GM18861 (cell line): ENCODE measurements around the gene HSFX4.
A peak's percentile ranks its signal among the peaks of the same experiment; 100 is the strongest.
"Not testable (repeated sequence)": the region's sequence is repeated elsewhere in the genome, so short reads cannot be mapped to it uniquely, and the experiment has no call there.

Source experiments
- ATAC-seq: cut with Tn5 transposase; IDR thresholded peaks from one replicate; pipeline ENCODE4 v1.9.1; 2021; ENCODE audit not compliant: unreplicated experiment

The HSFX4 gene, protein sequence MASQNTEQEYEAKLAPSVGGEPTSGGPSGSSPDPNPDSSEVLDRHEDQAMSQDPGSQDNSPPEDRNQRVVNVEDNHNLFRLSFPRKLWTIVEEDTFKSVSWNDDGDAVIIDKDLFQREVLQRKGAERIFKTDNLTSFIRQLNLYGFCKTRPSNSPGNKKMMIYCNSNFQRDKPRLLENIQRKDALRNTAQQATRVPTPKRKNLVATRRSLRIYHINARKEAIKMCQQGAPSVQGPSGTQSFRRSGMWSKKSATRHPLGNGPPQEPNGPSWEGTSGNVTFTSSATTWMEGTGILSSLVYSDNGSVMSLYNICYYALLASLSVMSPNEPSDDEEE

DNA sequence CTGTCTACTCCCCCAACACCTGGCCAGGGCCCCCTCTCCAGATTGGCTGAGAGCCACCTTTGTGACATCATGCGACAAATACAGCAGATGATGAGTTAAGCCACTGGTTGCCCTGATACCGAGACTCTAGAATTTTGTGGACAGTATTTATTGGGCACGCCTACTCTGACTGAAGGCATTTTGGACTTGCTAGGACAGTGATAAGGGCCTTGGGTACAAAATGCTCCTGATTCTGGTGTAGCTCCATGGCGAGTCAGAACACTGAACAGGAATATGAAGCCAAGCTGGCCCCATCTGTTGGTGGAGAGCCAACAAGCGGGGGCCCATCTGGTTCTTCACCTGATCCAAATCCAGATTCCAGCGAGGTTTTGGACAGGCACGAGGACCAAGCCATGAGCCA lies at the start of gene HSFX4:
TSS of gene HSFX4 (plus strand) at position 174 of the 400 bp plus-strand sequence. CDS start at position 246, 72 bp downstream.
- not testable (repeated sequence) for ATAC-seq

DNA sequence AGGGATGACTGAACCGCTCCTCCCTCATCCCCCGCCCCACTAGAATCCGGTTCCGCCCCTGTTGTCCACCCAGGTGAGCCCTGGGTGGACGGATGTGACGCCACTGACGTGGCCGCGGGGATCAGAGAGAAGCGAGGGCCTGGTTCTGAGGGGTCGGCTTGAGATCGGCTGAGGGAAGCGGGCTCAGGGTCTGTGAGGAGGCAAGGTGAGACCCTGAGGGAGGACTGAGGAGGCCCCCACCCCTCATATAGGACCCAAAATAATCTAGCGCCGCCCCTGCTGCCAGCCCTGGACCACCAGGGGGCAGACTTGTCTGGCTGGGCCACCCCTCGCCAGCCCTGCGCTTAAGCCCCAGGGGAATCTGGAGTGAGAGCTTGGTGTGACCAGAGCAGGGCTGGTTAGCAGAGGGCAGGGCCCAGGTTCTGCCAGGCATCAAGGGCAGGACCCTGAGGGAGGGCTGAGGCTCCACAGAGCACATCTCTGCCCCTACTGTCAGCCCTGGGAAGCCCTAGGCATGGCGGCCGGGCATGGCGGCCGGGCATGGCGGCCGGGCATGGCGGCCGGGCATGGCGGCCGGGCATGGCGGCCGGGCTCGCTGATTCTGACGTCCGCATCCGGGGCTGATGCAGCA lies 48.2 kb upstream of the HSFX4 start, which contains the start of gene MAGEA8:
TSS of gene MAGEA8 (plus strand) at position 103 of the 631 bp plus-strand sequence. CDS start 3,090 bp downstream, outside the sequence.
- no peak for ATAC-seq

DNA sequence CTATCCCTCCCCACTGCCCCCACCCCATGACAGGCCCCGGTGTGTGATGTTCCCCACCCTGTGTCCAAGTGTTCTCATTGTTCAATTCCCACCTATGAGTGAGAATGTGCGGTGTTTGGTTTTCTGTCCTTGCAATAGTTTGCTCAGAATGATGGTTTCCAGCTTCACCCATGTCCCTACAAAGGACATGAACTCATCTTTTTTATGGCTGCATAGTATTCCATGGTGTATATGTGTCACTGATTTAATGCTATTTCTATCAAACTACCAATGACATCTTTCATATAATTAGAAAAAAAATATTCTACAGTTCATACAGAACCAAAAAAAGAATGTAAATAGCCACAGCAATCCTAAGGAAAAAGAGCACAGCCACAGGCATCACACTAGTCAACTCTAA lies 38.5 kb upstream of the HSFX4 start:
- ATAC-seq = not testable (repeated sequence)

DNA sequence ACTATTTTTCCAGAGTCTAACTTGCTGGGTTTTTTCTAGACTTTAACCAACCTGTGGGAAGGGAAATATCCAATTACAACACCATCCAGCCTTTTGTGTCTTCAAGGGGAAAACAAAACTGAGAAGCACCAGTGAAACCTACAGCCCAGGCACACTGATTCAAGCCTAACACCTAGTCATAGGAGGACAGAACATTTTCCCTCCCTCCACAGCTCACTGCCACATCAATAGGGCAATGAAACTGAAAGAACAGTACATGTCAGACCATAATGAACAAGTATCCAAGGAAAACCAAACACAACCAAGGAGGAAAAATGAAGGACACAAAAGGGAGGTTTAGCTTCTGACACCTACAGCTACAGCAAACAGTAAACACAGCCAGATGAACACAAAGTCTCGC lies 30.8 kb upstream of the HSFX4 start:
- ATAC-seq = no peak

DNA sequence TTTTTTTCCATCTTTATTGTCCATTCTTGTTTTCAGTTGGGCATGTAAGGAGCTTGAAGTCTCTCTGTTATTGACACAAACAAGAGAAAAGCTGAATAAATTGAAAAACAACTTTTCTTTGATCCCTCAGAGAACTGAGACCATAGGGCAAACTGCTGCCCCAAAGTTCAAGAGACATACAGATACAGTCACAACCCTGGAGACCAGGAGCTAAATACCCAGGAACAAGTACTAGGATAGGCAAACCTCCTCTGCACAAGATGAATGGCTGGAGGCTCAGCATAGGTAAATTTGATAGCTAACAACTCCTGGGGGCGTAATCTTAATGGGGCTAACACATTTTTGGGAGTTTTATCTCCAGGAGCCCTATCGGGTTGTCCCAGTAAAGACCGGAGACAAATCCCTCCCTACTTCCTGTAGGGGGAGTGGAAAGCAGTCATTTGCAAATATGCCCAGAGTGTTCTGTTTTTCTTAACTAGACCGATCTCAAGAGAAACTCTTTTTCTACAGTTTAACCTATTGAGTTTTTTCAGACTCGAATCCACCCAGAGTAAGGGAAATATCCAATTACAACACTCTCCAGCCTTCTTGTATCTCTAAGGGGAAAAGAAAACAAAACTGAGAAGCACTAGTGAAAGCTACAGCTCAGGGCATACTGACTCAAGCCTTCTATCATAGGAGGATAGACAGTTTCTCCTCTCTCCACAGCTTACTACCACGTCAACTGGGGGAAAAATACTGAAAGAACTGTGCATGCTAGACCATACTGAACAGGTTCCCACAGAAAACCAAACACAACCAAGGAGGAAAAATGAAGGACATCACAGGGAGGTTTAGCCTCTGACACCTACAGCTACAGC lies 25.3 kb upstream of the HSFX4 start:
- peak; percentile 60 for ATAC-seq

DNA sequence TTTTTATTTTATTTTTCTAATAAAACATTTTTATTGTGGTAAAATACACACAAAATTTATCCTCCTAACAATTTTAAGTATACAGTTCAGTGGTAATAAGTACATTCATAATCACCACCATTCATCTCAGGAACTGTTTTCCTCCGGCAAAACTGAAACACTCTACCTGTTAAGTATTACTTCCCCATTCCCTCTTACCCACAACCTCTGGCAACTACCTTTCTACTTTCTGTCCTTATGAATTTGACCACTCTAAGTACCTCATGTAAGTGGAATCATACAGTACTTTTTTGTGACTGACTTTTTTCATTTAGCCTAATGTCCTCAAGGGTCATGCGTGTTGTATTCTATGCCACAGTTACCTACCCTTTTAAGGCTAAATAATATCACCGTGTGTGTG lies 21.1 kb upstream of the HSFX4 start:
- ATAC-seq = peak; percentile 50

DNA sequence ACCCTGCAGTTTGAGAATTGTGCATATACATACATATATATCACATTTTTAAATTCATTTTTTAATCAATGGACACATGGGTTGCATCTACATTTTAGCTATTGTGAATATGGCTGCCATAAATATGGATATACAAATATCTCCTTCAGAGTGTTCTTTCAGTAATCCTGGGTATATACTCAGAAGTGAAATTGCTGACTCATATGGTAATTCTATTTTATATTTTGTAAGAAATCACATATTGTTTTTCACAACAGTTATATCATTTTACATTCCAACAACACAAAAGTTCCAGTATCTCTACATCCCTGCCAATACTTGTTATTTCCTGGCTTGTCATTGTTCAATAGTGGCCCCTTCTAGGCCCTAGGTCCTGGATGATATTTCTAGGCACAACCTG lies 20.6 kb upstream of the HSFX4 start:
- no peak for ATAC-seq

DNA sequence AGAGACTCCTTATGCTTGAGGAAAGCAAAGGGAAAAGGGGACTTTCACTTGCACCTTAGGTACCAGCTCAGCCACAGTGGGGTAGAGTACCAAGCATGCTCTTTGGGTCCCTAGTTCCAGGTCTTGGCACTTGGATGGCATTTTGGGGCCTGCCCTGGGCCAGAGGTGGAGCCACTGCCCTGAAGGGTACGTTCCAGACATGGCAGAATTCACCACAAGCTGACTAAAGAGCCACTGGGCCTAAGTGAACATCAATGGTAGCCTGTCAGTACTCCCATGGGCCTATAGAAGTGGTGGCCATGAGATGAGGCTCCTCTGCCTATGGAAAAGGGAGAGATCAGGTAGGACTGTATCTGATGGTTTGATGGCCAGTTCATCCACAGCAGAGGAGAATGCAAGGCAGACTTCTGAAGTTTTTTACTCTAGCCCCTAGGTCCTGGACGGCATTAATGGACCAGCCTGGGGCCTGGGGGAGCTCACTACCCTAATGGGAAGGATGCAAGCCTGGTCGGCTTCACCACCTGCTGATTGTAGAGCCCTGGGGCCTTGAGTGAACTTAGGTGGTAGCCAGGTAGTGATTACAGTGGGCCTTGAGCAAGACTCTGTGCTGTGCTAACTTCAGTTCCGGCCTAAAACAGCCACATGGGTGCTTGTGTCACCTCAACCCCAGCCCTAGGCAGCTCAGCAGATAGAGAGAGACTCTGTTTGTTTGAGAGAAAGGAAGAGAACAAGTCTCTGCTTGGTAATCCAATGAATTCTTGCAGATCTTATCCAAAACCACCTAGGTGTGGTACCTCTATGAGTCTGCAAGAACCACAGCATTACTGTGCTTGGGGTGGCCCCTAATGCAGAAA lies 19.8 kb upstream of the HSFX4 start:
- no peak for ATAC-seq

DNA sequence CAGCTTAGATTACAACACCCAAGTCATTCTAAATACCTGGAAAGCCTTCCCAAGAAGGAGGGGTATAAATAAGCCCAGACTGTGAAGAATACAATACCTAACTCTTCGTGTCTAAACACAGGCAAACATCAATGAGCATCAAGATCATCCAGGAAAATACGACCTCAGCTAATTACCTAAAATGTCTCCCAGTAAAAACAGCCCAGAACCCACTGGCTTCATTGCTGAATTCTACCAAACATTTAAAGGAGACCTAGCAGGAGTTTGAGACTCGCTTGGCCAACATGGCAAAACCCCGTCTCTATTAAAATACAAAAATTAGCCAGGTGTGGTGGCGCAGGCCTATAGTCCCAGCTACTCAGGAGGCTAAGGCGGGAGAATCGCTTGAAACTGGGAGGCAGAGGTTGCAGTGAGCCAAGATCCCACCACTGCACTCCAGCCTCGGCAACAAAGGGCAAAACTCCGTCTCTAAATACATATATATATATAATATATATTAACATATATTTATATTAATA lies 19.1 kb upstream of the HSFX4 start:
- no peak for ATAC-seq

DNA sequence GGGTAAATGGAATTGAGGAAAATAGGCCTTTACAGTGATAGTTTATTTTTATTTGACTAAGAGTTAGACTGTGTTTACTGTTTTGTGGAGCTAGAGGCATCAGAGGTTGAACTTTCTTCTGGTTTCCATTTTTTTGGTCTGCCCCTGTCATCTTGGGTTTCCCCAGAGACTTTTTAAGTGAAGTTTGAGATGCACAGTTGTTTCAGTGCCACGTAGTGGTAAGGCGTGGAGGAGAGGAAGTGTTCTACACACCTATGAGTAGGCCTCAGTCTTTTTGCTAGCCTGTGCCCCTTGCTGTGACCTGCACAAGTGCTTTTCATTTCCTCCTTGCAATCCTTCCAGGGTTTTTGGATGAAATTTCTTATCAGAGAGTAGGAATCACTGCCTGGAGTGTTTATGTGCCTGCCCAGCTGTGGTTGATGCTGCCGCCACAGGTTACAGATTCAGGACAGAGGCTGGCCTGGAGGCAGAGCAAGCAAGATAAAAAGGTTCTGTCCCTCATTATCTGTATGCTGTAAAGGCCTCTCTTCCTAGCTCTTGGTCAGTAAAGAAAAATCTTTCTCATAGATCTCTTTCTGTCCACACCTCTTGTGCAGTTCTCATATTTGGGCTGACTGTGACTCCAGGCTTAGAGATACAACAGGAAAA lies 12.5 kb upstream of the HSFX4 start:
- ATAC-seq = peak; percentile 70

DNA sequence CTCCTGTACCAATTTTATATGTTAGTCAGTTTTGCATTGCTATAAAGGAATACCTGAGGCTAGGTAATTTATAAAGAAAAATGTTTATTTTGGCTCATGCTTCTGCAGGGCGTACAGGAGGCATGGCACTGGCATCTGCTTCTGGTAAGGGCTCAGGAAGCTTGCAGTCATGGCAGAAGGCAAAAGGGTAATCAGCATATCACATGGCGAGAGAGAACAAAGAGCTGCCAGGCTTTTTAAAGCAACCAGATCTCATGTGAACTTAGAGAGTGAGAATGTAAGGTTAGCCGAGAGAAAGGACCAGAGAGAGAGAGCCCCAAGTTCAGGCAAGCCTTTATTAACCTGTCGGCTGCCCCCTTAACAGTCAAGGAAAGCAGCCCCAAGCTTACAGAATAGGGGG lies 5.5 kb upstream of the HSFX4 start:
- not testable (repeated sequence) for ATAC-seq

DNA sequence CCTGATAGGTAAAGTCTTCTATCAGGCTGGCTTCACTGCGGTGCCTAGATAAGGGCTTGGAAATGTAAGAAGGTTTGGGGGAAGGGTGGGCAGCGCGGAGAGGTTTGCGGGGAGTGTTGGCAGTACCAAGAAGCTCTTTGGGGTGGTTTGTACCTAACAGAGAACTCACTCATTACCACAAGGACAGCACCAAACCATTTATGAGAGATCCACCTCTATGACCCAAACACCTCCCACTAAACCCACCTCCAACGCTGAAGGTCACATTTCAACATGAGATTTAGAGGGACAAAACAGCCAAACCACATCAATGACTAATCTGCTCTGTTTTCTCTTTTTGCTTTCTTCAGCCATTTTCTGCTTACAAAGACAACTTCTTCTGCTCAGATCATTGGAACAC lies 4.9 kb upstream of the HSFX4 start:
- ATAC-seq = not testable (repeated sequence)

DNA sequence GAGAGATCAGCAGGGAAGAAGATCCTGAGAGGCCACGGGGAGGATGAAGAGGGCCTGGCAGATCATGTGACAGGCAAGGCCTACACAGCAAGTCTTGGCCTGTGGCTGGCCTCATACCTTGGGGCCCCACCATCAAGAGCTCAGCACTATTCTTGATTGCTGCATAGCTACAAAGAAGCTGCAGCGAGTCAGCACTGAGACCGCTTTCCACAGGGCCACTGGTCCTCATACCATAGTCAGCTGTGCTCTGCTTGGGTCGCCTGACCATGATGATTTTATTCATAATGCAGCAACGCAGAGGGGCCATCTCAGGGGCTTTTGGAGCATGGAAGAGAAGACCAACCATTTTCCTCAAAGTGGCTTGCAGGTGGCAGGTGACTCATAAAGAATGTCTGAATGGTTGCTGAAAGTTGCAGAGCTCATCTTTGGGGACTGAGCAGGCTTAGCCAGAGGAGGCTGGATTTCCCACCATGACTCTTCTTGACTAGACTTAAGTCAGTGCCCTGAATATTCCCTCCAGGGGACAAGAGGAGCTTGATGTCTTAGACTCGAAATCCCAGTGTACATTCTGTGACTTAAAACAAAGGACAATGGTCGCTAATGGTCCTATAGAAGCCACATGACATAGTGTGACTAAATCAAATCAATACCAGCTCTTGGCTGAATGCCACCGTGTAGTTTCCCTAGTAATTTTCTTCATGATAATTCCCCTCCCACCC lies 2.0 kb upstream of the HSFX4 start:
- ATAC-seq = not testable (repeated sequence)

DNA sequence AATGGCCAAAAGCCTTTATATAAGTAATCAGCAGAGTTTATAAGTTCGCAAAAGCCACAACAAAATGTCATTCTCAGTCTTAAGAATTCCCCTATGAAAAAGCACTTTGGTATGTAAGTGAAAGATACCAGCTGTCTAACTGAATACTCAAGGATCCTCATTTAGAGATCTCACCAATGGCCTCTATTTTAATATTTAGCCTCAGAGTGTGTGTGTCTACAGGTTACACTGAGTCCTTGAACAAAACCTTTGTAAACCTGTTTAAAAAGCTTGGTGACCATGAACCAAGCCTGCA lies 1.5 kb upstream of the HSFX4 start:
- not testable (repeated sequence) for ATAC-seq

DNA sequence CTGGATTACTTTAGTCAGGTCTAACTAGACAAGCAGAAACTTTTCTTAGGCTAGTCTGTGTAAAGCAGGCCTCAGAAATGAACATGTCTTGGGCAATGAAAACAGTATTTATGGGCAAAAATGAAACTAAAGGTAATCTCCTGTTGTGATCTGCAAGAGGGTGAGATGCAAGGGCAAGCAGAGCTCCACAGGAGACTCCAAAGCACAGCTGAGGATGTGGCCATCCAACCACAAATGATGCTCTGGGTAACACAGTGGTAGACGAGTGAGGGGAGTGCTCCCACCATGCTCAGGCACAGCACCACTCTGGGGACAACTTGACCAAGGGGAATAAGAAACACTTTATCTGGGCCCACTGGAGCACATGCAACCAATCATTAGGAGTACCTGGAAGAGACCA lies 738 bp upstream of the HSFX4 start:
- not testable (repeated sequence) for ATAC-seq

DNA sequence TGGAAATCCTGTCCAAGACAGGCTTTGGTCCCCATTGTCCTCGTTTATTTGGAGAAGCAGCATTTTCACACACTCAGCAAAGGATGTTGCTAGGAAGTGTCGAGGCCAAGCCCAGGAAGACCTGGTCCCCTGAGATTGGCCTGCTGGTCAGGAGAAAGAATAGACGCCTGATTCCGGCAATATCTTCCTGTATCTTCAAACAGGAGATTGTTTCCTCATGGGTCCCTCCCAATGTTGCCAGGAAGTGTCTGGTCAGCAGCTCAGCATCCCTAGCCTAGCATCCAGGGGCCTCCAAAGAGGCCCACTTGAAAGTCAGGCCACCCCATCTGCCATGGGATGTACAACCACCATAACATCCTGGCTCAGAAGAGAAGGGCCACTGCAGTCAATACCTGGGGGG lies 2.0 kb downstream of the HSFX4 start:
- not testable (repeated sequence) for ATAC-seq

DNA sequence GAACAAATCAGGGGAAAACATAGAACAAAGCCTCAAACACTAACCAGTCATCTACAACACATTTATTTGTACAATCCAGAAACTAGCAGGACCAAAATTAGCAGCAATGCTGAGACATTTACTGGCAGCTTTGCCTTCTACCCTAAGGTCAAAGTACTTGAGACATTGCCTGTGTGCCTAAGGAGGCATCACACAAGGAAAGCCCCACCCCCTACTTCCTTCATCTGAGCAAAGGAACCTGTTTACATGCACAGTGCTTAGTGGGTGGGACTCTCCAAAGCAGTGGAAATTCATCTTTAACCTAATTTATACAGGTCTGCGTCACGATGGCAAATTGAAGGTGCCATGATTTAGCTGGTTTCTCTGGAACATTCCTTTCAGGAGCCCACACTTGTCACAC lies 2.8 kb downstream of the HSFX4 start:
- not testable (repeated sequence) for ATAC-seq

DNA sequence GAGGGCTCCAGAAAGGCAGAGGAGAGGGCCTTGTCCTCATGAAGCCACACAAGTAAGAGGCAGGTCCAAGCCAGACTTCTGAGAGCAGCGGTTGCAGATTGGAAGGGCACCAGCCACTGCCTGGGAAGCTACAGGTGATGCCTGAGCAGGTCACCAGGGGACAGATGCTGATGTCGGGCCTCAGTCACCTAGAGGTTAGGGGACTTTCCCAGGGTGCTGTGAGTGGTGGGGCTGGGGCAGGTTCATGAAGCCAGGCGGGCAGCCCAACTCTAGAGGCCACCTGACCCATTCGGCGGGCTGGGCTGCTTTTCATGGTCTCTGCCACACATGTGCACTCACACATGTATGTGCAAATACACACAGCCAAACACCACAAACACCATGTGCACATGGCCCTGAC lies 3.6 kb downstream of the HSFX4 start:
- not testable (repeated sequence) for ATAC-seq

DNA sequence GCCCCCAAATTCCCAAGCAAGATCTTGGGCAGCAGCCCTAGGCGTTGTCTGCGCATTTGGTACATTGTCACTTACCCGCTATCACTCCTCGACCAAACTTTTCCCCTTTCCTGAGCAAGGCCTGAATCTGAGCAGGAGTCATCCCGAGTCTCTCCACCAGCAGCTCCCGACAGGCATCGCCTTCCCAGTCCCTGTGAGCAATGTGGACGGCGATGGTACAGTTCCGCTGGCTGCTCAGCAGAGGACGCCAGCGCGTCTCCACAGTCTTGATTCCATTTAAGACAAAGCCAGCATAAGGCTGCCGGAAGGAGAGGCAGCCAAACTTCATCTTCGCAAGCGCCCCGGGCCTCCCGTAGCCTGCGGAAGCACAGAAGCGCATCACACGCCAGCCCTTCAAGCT lies 4.2 kb downstream of the HSFX4 start:
- not testable (repeated sequence) for ATAC-seq
